Activated CD4-positive, alpha-beta T cell treated with anti-CD3 and anti-CD28 coated beads, Interleukin-2, amount 10 ng/mL, durations not matched to agents 7 days and 5 days (primary cell): Measurements from ENCODE around the gene BMPR1B. TPM values are rescaled to one million over a fixed set of nuclear protein-coding genes. Genes with fewer than 3 reads are reported as not detected.

Source experiments
- CTCF ChIA-PET: fragments of 350-600 bp; sonication (Branson Sonifier 250); formaldehyde crosslinking; loops from one replicate; lab custom pipeline; 2021; ENCODE audit warnings: antibody characterized with exemption; lab: Charles Lee
- POLR2A ChIA-PET: fragments of 350-600 bp; sonication (Branson Sonifier 250); formaldehyde crosslinking; loops from one replicate; lab custom pipeline; 2021; ENCODE audit warnings: antibody characterized with exemption; lab: Charles Lee
- DNase-seq: peaks from one replicate; pipeline ENCODE4 v3.0.0-alpha.2; 2020
- H3K27ac Mint-ChIP-seq: one replicate; pipeline ENCODE4 v1.8.0; 2021; ENCODE audit warnings: mild to moderate bottlenecking, moderate library complexity, mixed read lengths
- H3K27me3 Mint-ChIP-seq: one replicate; pipeline ENCODE4 v1.8.0; 2021; ENCODE audit warnings: mixed read lengths
- H3K36me3 Mint-ChIP-seq: one replicate; pipeline ENCODE4 v1.8.0; 2021; ENCODE audit warnings: low read depth, mixed read lengths
- H3K4me1 Mint-ChIP-seq: one replicate; pipeline ENCODE4 v1.8.0; 2021; ENCODE audit warnings: mixed read lengths
- H3K4me3 Mint-ChIP-seq: one replicate; pipeline ENCODE4 v1.8.0; 2021; ENCODE audit warnings: mild to moderate bottlenecking, moderate library complexity, mixed read lengths
- H3K9me3 Mint-ChIP-seq: one replicate; pipeline ENCODE4 v1.8.0; 2021; ENCODE audit warnings: mixed read lengths
- total RNA-seq, 2 experiments: library from RNA; stranded (reverse); gene quantifications; one replicate each; pipeline ENCODE4 v1.2.3, GENCODE V29; 2021

Gene BMPR1B
- total RNA-seq, 2 experiments from 2014 or later = not detected

GRCh38 chr4:94871644-94872305, 114.0 kb downstream of the BMPR1B start:
- no peak for DNase-seq
- H3K36me3 Mint-ChIP-seq = no peaks in the 10 kb centered on the region
- H3K4me1 Mint-ChIP-seq = no peaks in the 10 kb centered on the region
- ChIA-PET CTCF (no interaction called here), POLR2A (no interaction called here)
- H3K27me3 Mint-ChIP-seq = no peaks in the 10 kb centered on the region
- no peak overlapping the region for H3K4me3 Mint-ChIP-seq
- H3K9me3 Mint-ChIP-seq = no peaks in the 10 kb centered on the region
- H3K27ac Mint-ChIP-seq = no peak overlapping the region

- Mint-ChIP-seq H3K4me1 (no peaks in the 10 kb centered on the region), H3K27me3 (no peaks in the 10 kb centered on the region), H3K9me3 (no peaks in the 10 kb centered on the region), H3K36me3 (no peaks in the 10 kb centered on the region), H3K4me3 (no peak overlapping the region), H3K27ac (no peak overlapping the region)
- ChIA-PET POLR2A (no interaction called here), CTCF (no interaction called here)
- DNase-seq = no peak
Measured at GRCh38 chr4:94877973-94878372, 120.2 kb downstream of the BMPR1B start.

GRCh38 chr4:94880956-94881355, 123.2 kb downstream of the BMPR1B start:
- no peaks in the 10 kb centered on the region for H3K4me1 Mint-ChIP-seq
- H3K27me3 Mint-ChIP-seq = no peaks in the 10 kb centered on the region
- H3K9me3 Mint-ChIP-seq = no peaks in the 10 kb centered on the region
- ChIA-PET CTCF (no interaction called here), POLR2A (no interaction called here)
- DNase-seq = no peak
- no peaks in the 10 kb centered on the region for H3K36me3 Mint-ChIP-seq
- no peak overlapping the region for H3K4me3 Mint-ChIP-seq
- H3K27ac Mint-ChIP-seq = no peak overlapping the region

- ChIA-PET POLR2A (no interaction called here), CTCF (no interaction called here)
- Mint-ChIP-seq H3K4me1 (no peaks in the 10 kb centered on the region), H3K36me3 (no peaks in the 10 kb centered on the region), H3K9me3 (no peaks in the 10 kb centered on the region), H3K27ac (no peak overlapping the region), H3K27me3 (peaks cover 3% of the 10 kb centered on the region), H3K4me3 (no peak overlapping the region)
- DNase-seq = no peak
Measured at GRCh38 chr4:94882756-94883155, 125.0 kb downstream of the BMPR1B start.

- no peak for DNase-seq
- Mint-ChIP-seq H3K4me1 (no peaks in the 10 kb centered on the region), H3K27me3 (peaks cover 6% of the 10 kb centered on the region), H3K4me3 (no peak overlapping the region), H3K36me3 (no peaks in the 10 kb centered on the region), H3K9me3 (no peaks in the 10 kb centered on the region), H3K27ac (no peak overlapping the region)
- ChIA-PET CTCF (no interaction called here), POLR2A (no interaction called here)
Measured at GRCh38 chr4:94887027-94887426, 129.3 kb downstream of the BMPR1B start.

- H3K27me3 Mint-ChIP-seq = peaks cover 6% of the 10 kb centered on the region
- H3K9me3 Mint-ChIP-seq = no peaks in the 10 kb centered on the region
- H3K27ac Mint-ChIP-seq = no peak overlapping the region
- ChIA-PET POLR2A (no interaction called here), CTCF (no interaction called here)
- DNase-seq = no peak
- no peaks in the 10 kb centered on the region for H3K4me1 Mint-ChIP-seq
- no peak overlapping the region for H3K4me3 Mint-ChIP-seq
- no peaks in the 10 kb centered on the region for H3K36me3 Mint-ChIP-seq
Measured at GRCh38 chr4:94889523-94889922, 131.8 kb downstream of the BMPR1B start.

GRCh38 chr4:94889946-94890345, 132.2 kb downstream of the BMPR1B start:
- Mint-ChIP-seq H3K9me3 (no peaks in the 10 kb centered on the region), H3K4me3 (no peak overlapping the region), H3K27ac (no peak overlapping the region), H3K4me1 (no peaks in the 10 kb centered on the region), H3K36me3 (no peaks in the 10 kb centered on the region), H3K27me3 (peaks cover 6% of the 10 kb centered on the region)
- CTCF ChIA-PET = no interaction called here
- POLR2A ChIA-PET = no interaction called here
- no peak for DNase-seq

GRCh38 chr4:94890579-94890978, 132.8 kb downstream of the BMPR1B start:
- POLR2A ChIA-PET = no interaction called here
- Mint-ChIP-seq H3K4me1 (no peaks in the 10 kb centered on the region), H3K27me3 (peaks cover 6% of the 10 kb centered on the region)

GRCh38 chr4:94892051-94892450, 134.3 kb downstream of the BMPR1B start:
- ChIA-PET POLR2A (no interaction called here), CTCF (no interaction called here)
- H3K4me3 Mint-ChIP-seq = no peak overlapping the region
- no peak for DNase-seq
- H3K4me1 Mint-ChIP-seq = no peaks in the 10 kb centered on the region
- H3K36me3 Mint-ChIP-seq = no peaks in the 10 kb centered on the region
- H3K27me3 Mint-ChIP-seq = peaks cover 2% of the 10 kb centered on the region
- H3K9me3 Mint-ChIP-seq = no peaks in the 10 kb centered on the region
- no peak overlapping the region for H3K27ac Mint-ChIP-seq

More at GRCh38 chr4:94890579-94890978, 132.8 kb downstream of the BMPR1B start:
- Mint-ChIP-seq H3K9me3 (no peaks in the 10 kb centered on the region), H3K4me3 (no peak overlapping the region), H3K27ac (no peak overlapping the region), H3K36me3 (no peaks in the 10 kb centered on the region)
- no peak for DNase-seq
- CTCF ChIA-PET = no interaction called here

- no peaks in the 10 kb centered on the region for H3K9me3 Mint-ChIP-seq
- no peaks in the 10 kb centered on the region for H3K4me1 Mint-ChIP-seq
- ChIA-PET POLR2A (no interaction called here), CTCF (no interaction called here)
- no peak for DNase-seq
- no peaks in the 10 kb centered on the region for H3K36me3 Mint-ChIP-seq
- no peak overlapping the region for H3K27ac Mint-ChIP-seq
- no peak overlapping the region for H3K4me3 Mint-ChIP-seq
- H3K27me3 Mint-ChIP-seq = peaks cover 2% of the 10 kb centered on the region
Measured at GRCh38 chr4:94895081-94895480, 137.3 kb downstream of the BMPR1B start.

- ChIA-PET POLR2A (no interaction called here), CTCF (no interaction called here)
- Mint-ChIP-seq H3K4me1 (no peaks in the 10 kb centered on the region), H3K27ac (no peak overlapping the region), H3K9me3 (no peaks in the 10 kb centered on the region), H3K27me3 (no peaks in the 10 kb centered on the region), H3K36me3 (no peaks in the 10 kb centered on the region), H3K4me3 (no peak overlapping the region)
- no peak for DNase-seq
Measured at GRCh38 chr4:94897023-94897422, 139.3 kb downstream of the BMPR1B start.

- no peaks in the 10 kb centered on the region for H3K4me1 Mint-ChIP-seq
- no peak for DNase-seq
Measured at GRCh38 chr4:94905511-94905910, 147.8 kb downstream of the BMPR1B start.

GRCh38 chr4:94909645-94910044, 151.9 kb downstream of the BMPR1B start:
- peaks cover 3% of the 10 kb centered on the region for H3K36me3 Mint-ChIP-seq
- H3K27me3 Mint-ChIP-seq = no peaks in the 10 kb centered on the region
- no peak overlapping the region for H3K27ac Mint-ChIP-seq
- H3K9me3 Mint-ChIP-seq = peaks cover 6% of the 10 kb centered on the region
- ChIA-PET POLR2A (no interaction called here), CTCF (no interaction called here)
- H3K4me3 Mint-ChIP-seq = no peak overlapping the region
- H3K4me1 Mint-ChIP-seq = peaks cover 26% of the 10 kb centered on the region
- no peak for DNase-seq

More at GRCh38 chr4:94905511-94905910, 147.8 kb downstream of the BMPR1B start:
- ChIA-PET POLR2A (no interaction called here), CTCF (no interaction called here)
- Mint-ChIP-seq H3K36me3 (no peaks in the 10 kb centered on the region), H3K9me3 (no peaks in the 10 kb centered on the region), H3K27ac (no peak overlapping the region), H3K27me3 (no peaks in the 10 kb centered on the region), H3K4me3 (no peak overlapping the region)

GRCh38 chr4:94911106-94911505, 153.4 kb downstream of the BMPR1B start:
- peaks cover 26% of the 10 kb centered on the region for H3K4me1 Mint-ChIP-seq
- H3K27ac Mint-ChIP-seq = no peak overlapping the region
- ChIA-PET CTCF (no interaction called here), POLR2A (no interaction called here)
- peaks cover 8% of the 10 kb centered on the region for H3K9me3 Mint-ChIP-seq
- H3K27me3 Mint-ChIP-seq = no peaks in the 10 kb centered on the region
- DNase-seq = no peak
- H3K4me3 Mint-ChIP-seq = no peak overlapping the region
- peaks cover 3% of the 10 kb centered on the region for H3K36me3 Mint-ChIP-seq
